CD14-positive monocyte (primary cell): ENCODE data around the gene MCU. TPM values are rescaled to one million over a fixed set of nuclear protein-coding genes. Genes with fewer than 3 reads are reported as not detected.

Experiments used
- DNase-seq, 3 donors: peaks; one replicate each; pipeline ENCODE4 v3.0.0-alpha.2; 2011 to 2022
- H2AFZ ChIP-seq: 2 replicates; pipeline ENCODE4 v1.6.0; 2012; ENCODE audit warnings: mild to moderate bottlenecking, low read depth, low read length, inconsistent platforms; ENCODE audit not compliant: insufficient read depth, poor library complexity, severe bottlenecking
- H3K27ac ChIP-seq, 2 donors: 1 replicate in 1 of 2; 2 replicates in 1 of 2; pipeline ENCODE4 v1.5.1; 2012 to 2013; ENCODE audit warnings: low read length in 2 of 2, control low read depth in 1 of 2, inconsistent platforms in 1 of 2, low read depth in 1 of 2, mild to moderate bottlenecking in 1 of 2
- H3K27me3 ChIP-seq, 2 donors: one replicate each; pipeline versions ENCODE4 v1.6.0 to v1.6.1; 2011 to 2013; ENCODE audit warnings: low read length in 2 of 2; ENCODE audit not compliant: control insufficient read depth in 2 of 2, insufficient read depth in 2 of 2
- H3K36me3 ChIP-seq, 2 donors: replicated peaks in 1 of 2; 1 replicate in 1 of 2; 2 replicates in 1 of 2; pipeline versions ENCODE4 v1.5.1 to v1.6.1; 2012 to 2013; ENCODE audit warnings: low read length in 2 of 2, control low read depth in 1 of 2, inconsistent platforms in 1 of 2, mild to moderate bottlenecking in 1 of 2; ENCODE audit not compliant: insufficient read depth in 2 of 2, control insufficient read depth in 1 of 2
- H3K4me1 ChIP-seq, 2 donors: 1 replicate in 1 of 2; 2 replicates in 1 of 2; pipeline versions ENCODE4 v1.5.1 to v1.6.1; 2012 to 2013; ENCODE audit warnings: low read length in 2 of 2, control low read depth in 1 of 2, inconsistent platforms in 1 of 2, mild to moderate bottlenecking in 1 of 2, moderate library complexity in 1 of 2; ENCODE audit not compliant: insufficient read depth in 2 of 2, control insufficient read depth in 1 of 2
- H3K4me2 ChIP-seq: replicated peaks from 2 replicates; pipeline ENCODE3; 2012; ENCODE audit warnings: low read length, moderate library complexity, mild to moderate bottlenecking; ENCODE audit not compliant: poor library complexity, severe bottlenecking; ENCODE audit errors: extremely low read depth
- H3K4me3 ChIP-seq, 3 experiments: fragments of 200-600 bp in 1 of 3; sonication (generic) in 1 of 3; replicated peaks in 1 of 3; 1 replicate in 2 of 3; 2 replicates in 1 of 3; pipeline ENCODE4 v1.5.1; 2011 to 2013; ENCODE audit warnings: low read length in 3 of 3, mild to moderate bottlenecking in 3 of 3, control low read depth in 2 of 3, low read depth in 2 of 3, inconsistent platforms in 1 of 3, moderate library complexity in 1 of 3
- H3K79me2 ChIP-seq: 2 replicates; pipeline ENCODE4 v1.6.0; 2012; ENCODE audit warnings: mild to moderate bottlenecking, control low read depth, inconsistent platforms, low read length, moderate library complexity; ENCODE audit not compliant: insufficient read depth
- H3K9ac ChIP-seq: 2 replicates; pipeline ENCODE4 v1.6.0; 2017; ENCODE audit warnings: low read length, mild to moderate bottlenecking; ENCODE audit not compliant: insufficient read depth, poor library complexity, severe bottlenecking
- H3K9me3 ChIP-seq, 2 donors: replicated peaks in 1 of 2; 1 replicate in 1 of 2; 2 replicates in 1 of 2; pipeline versions ENCODE4 v1.5.1 to v1.6.1; 2012 to 2013; ENCODE audit warnings: low read length in 2 of 2, control low read depth in 1 of 2; ENCODE audit not compliant: control insufficient read depth in 1 of 2, insufficient read depth in 1 of 2
- H4K20me1 ChIP-seq: 2 replicates; pipeline ENCODE4 v1.6.0; 2012; ENCODE audit warnings: mild to moderate bottlenecking, low read length, control low read depth, moderate library complexity; ENCODE audit not compliant: insufficient read depth
- H3K27ac Mint-ChIP-seq, 7 donors: one replicate each; pipeline ENCODE4 v1.8.0; 2020; ENCODE audit warnings: mild to moderate bottlenecking in 7 of 7, mixed read lengths in 7 of 7, moderate library complexity in 6 of 7, inconsistent platforms in 2 of 7
- H3K27me3 Mint-ChIP-seq, 3 donors: one replicate each; pipeline ENCODE4 v1.8.0; 2021 to 2022; ENCODE audit warnings: low read depth in 3 of 3, mild to moderate bottlenecking in 3 of 3, mixed read lengths in 3 of 3, moderate library complexity in 3 of 3, inconsistent platforms in 1 of 3
- H3K36me3 Mint-ChIP-seq, 2 donors: one replicate each; pipeline ENCODE4 v1.8.0; 2020; ENCODE audit warnings: mixed read lengths in 2 of 2, inconsistent platforms in 1 of 2, mild to moderate bottlenecking in 1 of 2
- H3K4me1 Mint-ChIP-seq: one replicate; pipeline ENCODE4 v1.8.0; 2020; ENCODE audit warnings: mild to moderate bottlenecking, mixed read lengths
- H3K4me3 Mint-ChIP-seq, 2 donors: one replicate each; pipeline ENCODE4 v1.8.0; 2020; ENCODE audit warnings: mild to moderate bottlenecking in 2 of 2, mixed read lengths in 2 of 2, moderate library complexity in 1 of 2
- H3K9me3 Mint-ChIP-seq, 7 donors: one replicate each; pipeline ENCODE4 v1.8.0; 2020 to 2022; ENCODE audit warnings: mixed read lengths in 7 of 7, mild to moderate bottlenecking in 6 of 7, moderate library complexity in 6 of 7, inconsistent platforms in 2 of 7
- CTCF ChIP-seq: fragments of 200-600 bp; IDR thresholded peaks from one replicate; pipeline ENCODE4 v1.8.0; 2022; ENCODE audit warnings: antibody characterized with exemption, mild to moderate bottlenecking
- WGBS: methylation state at CpG from one replicate; pipeline ENCODE4 v1.1.5; 2013; ENCODE audit warnings: missing lambda C conversion rate; ENCODE audit not compliant: insufficient coverage; 5-methylcytosine and 5-hydroxymethylcytosine counted together
- intact Hi-C, 2 donors: fragments of 100-400 bp; cut with micrococcal nuclease; formaldehyde crosslinking; loops; one replicate each; pipeline versions ENCODE4 v1.15.0 to v1.15.1; 2023
- polyA plus RNA-seq, 3 donors: library from polyadenylated mRNA; depleted of rRNA in 1 of 3; unstranded in 2 of 3; stranded (reverse) in 1 of 3; fragments of 300-500 nt in 2 of 3; fragments of >200 nt in 1 of 3; fragmentation: Illumina TruSeq in 2 of 3; gene quantifications; 1 replicate in 2 of 3; 2 replicates in 1 of 3; pipeline ENCODE4 v1.2.3, GENCODE V29; 2012 to 2021

MCU gene
- polyA plus RNA-seq, 3 donors: 11.7 to 23.1 (median 16.5) TPM

GRCh38 chr10:72841487-72841886 is 149.5 kb downstream of the MCU start:
- intact Hi-C loops: no loop called here
- Histone ChIP-seq H3K4me1 (no peaks in the 10 kb centered on the region), H3K9ac (no peak overlapping the region), H3K27ac (no peak overlapping the region), H3K36me3 (no peaks in the 10 kb centered on the region), H3K4me2 (no peak overlapping the region), H3K79me2 (no peaks in the 10 kb centered on the region), H3K4me3 (no peak overlapping the region), H3K27me3 (no peaks in the 10 kb centered on the region), H3K9me3 (no peaks in the 10 kb centered on the region), H2AFZ (no peak overlapping the region), H4K20me1 (no peaks in the 10 kb centered on the region)
- Mint-ChIP-seq H3K27ac (peak overlapping the region in 1 of 7 donors; percentile 50), H3K36me3 (peaks cover 5 to 22% of the 10 kb centered on the region in 2 donors), H3K4me3 (no peak overlapping the region), H3K4me1 (no peaks in the 10 kb centered on the region), H3K9me3 (no peaks in the 10 kb centered on the region), H3K27me3 (no peaks in the 10 kb centered on the region)
- DNase-seq: no peak
- no peak for TF ChIP-seq CTCF
- 89% methylated on average over 1 of the region's 5 CpGs for WGBS

GRCh38 chr10:72842164-72842563 is 150.2 kb downstream of the MCU start:
- Mint-ChIP-seq H3K27ac (no peak overlapping the region), H3K27me3 (no peaks in the 10 kb centered on the region), H3K4me3 (no peak overlapping the region), H3K9me3 (no peaks in the 10 kb centered on the region), H3K4me1 (no peaks in the 10 kb centered on the region), H3K36me3 (peaks cover 5 to 22% of the 10 kb centered on the region in 2 donors)
- no peak overlapping the region for H3K4me2 ChIP-seq
- DNase-seq: no peak
- no peaks in the 10 kb centered on the region for H3K27me3 ChIP-seq
- no peaks in the 10 kb centered on the region for H4K20me1 ChIP-seq
- no peak for TF ChIP-seq CTCF
- no peak overlapping the region for H3K27ac ChIP-seq
- WGBS: no CpG with 5 or more reads among the region's 2 CpGs
- H3K9ac ChIP-seq: no peak overlapping the region
- intact Hi-C loops: no loop called here
- no peaks in the 10 kb centered on the region for H3K79me2 ChIP-seq
- H3K4me3 ChIP-seq: no peak overlapping the region
- H3K9me3 ChIP-seq: no peaks in the 10 kb centered on the region
- no peak overlapping the region for H2AFZ ChIP-seq
- H3K4me1 ChIP-seq: no peaks in the 10 kb centered on the region
- H3K36me3 ChIP-seq: no peaks in the 10 kb centered on the region
